Ascending aorta (tissue), 2 donors: ENCODE data around the gene MYD88. TPM values are rescaled to one million over a fixed set of nuclear protein-coding genes. Genes with fewer than 3 reads are reported as not detected.

Experiments used
- DNase-seq, 2 donors: peaks; one replicate each; pipeline ENCODE4 v3.0.0-alpha.2; 2019; ENCODE audit warnings: low spot score in 2 of 2
- H3K27ac ChIP-seq, 2 donors: fragments of 200-600 bp; sonication (generic); one replicate each; pipeline ENCODE4 v1.5.1; 2016 to 2017; ENCODE audit warnings: mild to moderate bottlenecking in 1 of 2
- H3K27me3 ChIP-seq: fragments of 200-600 bp; sonication (generic); one replicate; pipeline ENCODE4 v1.5.1; 2017
- H3K36me3 ChIP-seq, 2 donors: fragments of 200-600 bp; sonication (generic); one replicate each; pipeline ENCODE4 v1.5.1; 2016
- H3K4me1 ChIP-seq, 2 donors: fragments of 200-600 bp; sonication (generic); one replicate each; pipeline ENCODE4 v1.5.1; 2016 to 2017; ENCODE audit warnings: mild to moderate bottlenecking in 1 of 2
- H3K4me3 ChIP-seq, 2 donors: fragments of 200-600 bp; sonication (generic); one replicate each; pipeline ENCODE4 v1.5.1; 2016 to 2017; ENCODE audit warnings: mild to moderate bottlenecking in 1 of 2
- H3K9me3 ChIP-seq, 2 donors: fragments of 200-600 bp; sonication (generic); one replicate each; pipeline ENCODE4 v1.5.1; 2016
- intact Hi-C: fragments of 100-400 bp; cut with DNase I; formaldehyde crosslinking; loops from one replicate; pipeline ENCODE4 v1.15.1; 2023
- total RNA-seq: library from RNA; depleted of rRNA; stranded (reverse); fragments of >200 nt; gene quantifications from one replicate; pipeline ENCODE4 v1.1.0, GENCODE V29; 2016
- TF ChIP-seq, protein P1 (sequence below), 3 experiments: fragments of 200-600 bp in 2 of 3; fragments of 450-650 bp in 1 of 3; sonication (generic) in 2 of 3; IDR thresholded peaks; one replicate each; pipeline ENCODE4 v1.5.1; 2016 to 2019; ENCODE audit warnings: antibody characterized with exemption in 3 of 3, mild to moderate bottlenecking in 1 of 3, moderate library complexity in 1 of 3

Gene MYD88
- total RNA-seq, 1 donor from 2014 or later = 38.8 TPM

DNA sequence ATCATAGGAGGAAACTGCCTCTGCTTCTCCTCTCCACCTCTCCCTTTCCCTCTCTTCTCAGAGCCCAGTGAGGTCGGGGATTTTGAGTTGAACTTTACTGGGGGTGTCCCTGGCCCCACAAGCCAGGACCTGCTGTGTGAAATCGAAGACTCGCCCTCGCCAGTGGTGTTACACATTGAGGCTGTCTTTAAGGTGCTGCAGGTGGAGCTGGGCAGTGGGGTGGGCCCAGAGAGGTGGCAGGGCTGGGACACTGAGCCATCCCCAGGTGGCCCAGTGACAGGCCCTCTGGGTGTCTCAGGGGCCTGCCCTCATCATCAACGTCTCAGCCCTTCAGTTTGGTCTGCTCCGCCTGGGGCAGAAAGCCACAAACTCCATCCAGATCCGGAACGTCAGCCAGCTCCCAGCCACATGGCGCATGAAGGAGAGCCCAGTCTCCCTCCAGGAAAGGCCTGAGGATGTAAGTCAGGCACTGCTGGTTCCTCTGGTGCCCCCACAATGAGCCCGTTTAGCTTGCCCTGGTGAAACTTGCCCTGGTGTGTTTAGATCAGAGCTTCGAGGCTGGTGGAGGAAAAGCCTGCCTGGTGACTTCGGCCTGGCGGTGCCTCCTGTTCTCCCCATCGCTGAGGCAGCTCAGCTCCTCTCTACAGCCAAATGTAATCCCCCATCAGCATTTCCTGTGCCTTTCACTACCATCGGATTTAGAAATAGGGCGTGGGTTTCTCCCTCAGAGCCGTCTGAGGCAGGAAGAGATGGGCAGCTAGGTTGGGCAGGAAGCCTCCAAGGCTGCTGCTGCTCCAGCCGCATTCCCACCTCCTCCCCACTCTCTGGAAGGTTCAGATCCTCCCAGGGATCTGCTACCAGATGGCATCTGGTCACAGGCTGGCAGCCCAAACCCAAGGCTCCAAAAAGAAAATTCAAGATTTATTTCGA, 40.8 kb upstream of the MYD88 start:
- Histone ChIP-seq H3K9me3 (no peaks in the 10 kb centered on the region), H3K4me1 (no peaks in the 10 kb centered on the region), H3K4me3 (no peak overlapping the region), H3K27ac (no peak overlapping the region), H3K36me3 (no peaks in the 10 kb centered on the region), H3K27me3 (no peaks in the 10 kb centered on the region)
- intact Hi-C loops = no loop called here
- TF ChIP-seq, protein P1, sequence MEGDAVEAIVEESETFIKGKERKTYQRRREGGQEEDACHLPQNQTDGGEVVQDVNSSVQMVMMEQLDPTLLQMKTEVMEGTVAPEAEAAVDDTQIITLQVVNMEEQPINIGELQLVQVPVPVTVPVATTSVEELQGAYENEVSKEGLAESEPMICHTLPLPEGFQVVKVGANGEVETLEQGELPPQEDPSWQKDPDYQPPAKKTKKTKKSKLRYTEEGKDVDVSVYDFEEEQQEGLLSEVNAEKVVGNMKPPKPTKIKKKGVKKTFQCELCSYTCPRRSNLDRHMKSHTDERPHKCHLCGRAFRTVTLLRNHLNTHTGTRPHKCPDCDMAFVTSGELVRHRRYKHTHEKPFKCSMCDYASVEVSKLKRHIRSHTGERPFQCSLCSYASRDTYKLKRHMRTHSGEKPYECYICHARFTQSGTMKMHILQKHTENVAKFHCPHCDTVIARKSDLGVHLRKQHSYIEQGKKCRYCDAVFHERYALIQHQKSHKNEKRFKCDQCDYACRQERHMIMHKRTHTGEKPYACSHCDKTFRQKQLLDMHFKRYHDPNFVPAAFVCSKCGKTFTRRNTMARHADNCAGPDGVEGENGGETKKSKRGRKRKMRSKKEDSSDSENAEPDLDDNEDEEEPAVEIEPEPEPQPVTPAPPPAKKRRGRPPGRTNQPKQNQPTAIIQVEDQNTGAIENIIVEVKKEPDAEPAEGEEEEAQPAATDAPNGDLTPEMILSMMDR (IDR thresholded peaks at IDR 0.05) = no peak
- peak in 1 of 2 donors; percentile 50 for DNase-seq

DNA sequence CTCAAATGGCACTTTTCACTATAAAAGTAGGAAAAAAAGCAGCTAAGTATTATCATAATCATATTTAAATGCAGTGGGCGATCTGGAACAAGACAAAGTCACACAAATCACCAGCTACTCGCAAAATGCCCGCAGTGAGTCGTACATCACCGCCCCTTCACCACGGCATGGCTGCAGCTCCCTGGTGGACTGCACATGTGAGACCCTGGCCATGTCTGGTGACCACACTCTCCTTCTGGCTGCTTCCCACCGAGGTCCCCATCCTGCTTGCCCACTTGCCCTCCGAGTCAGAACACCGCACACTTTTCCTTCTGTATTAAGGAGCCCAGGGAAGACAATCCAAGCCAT, 40.1 kb upstream of the MYD88 start:
- Histone ChIP-seq H3K9me3 (no peaks in the 10 kb centered on the region), H3K27ac (no peak overlapping the region), H3K4me1 (no peaks in the 10 kb centered on the region), H3K36me3 (no peaks in the 10 kb centered on the region), H3K4me3 (no peak overlapping the region), H3K27me3 (no peaks in the 10 kb centered on the region)
- DNase-seq = peak in 1 of 2 donors; percentile 28
- intact Hi-C loops = no loop called here
- TF ChIP-seq, protein P1 (IDR thresholded peaks at IDR 0.05) = no peak

- intact Hi-C loops = no loop called here
- TF ChIP-seq, protein P1 (IDR thresholded peaks at IDR 0.05) = no peak
- H3K4me1 ChIP-seq = no peaks in the 10 kb centered on the region
Observed at GRCh38 chr3:38099518-38099917, 38.9 kb upstream of the MYD88 start.

GRCh38 chr3:38100498-38100897, 38.0 kb upstream of the MYD88 start:
- TF ChIP-seq, protein P1 (IDR thresholded peaks at IDR 0.05) = no peak
- Histone ChIP-seq H3K27me3 (no peaks in the 10 kb centered on the region), H3K36me3 (no peaks in the 10 kb centered on the region), H3K4me3 (no peak overlapping the region), H3K9me3 (peaks cover 0 to under 1% of the 10 kb centered on the region in 2 donors), H3K27ac (no peak overlapping the region), H3K4me1 (no peaks in the 10 kb centered on the region)
- intact Hi-C loops = no loop called here
- DNase-seq = no peak

More at GRCh38 chr3:38099518-38099917, 38.9 kb upstream of the MYD88 start:
- no peaks in the 10 kb centered on the region for H3K9me3 ChIP-seq
- no peak overlapping the region for H3K4me3 ChIP-seq
- H3K27me3 ChIP-seq = no peaks in the 10 kb centered on the region
- no peaks in the 10 kb centered on the region for H3K36me3 ChIP-seq
- no peak overlapping the region for H3K27ac ChIP-seq
- DNase-seq = peak in 1 of 2 donors; percentile 27

DNA sequence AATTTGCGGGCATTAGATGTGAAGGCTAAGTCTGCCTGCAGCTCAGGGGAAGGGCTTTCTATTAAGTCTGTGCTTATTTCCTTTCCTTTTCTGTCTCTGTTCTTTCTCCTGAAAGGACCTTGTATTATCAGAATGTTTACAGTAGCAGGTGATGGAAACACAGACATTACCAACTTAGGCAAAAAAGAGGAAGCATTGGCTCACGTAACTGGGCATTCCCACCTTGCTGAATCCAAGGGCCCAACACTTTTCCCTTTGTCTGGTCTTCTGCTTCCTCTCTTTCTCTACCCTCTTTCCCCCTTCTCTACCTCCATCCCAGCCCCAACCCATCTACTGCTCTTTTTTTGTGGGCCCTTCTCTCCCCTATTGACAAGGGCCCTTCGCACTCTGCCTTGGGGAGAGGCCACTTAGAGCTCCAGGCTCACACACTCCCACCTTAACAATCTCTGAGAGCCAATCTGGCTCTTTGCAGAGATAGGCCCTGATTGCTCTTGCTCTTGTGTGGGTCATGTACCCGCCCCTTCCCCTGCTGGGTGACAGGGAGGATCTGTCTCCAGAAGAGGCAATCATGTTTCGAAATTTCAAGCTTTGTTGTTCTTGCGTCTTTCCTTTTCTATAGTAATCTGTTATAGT, 36.5 kb upstream of the MYD88 start:
- no peak for DNase-seq
- TF ChIP-seq, protein P1 (IDR thresholded peaks at IDR 0.05) = no peak
- Histone ChIP-seq H3K27me3 (no peaks in the 10 kb centered on the region), H3K27ac (no peak overlapping the region), H3K36me3 (no peaks in the 10 kb centered on the region), H3K9me3 (peaks cover 0 to 5% of the 10 kb centered on the region in 2 donors), H3K4me1 (no peaks in the 10 kb centered on the region), H3K4me3 (no peak overlapping the region)
- intact Hi-C loops = no loop called here
